Gastrocnemius medialis (tissue), 4 donors: ENCODE measurements around the gene MYO7A.

ENCODE experiments used
- CTCF ChIP-seq, 5 experiments: fragments of 450-650 bp in 3 of 5; fragments of 200-600 bp in 2 of 5; sonication (generic) in 2 of 5; IDR thresholded peaks in 4 of 5; conservative IDR thresholded peaks in 1 of 5; 1 replicate in 4 of 5; 2 replicates in 1 of 5; pipeline ENCODE4 v1.5.1; 2016 to 2019; ENCODE audit warnings: antibody characterized with exemption in 5 of 5, mild to moderate bottlenecking in 3 of 5, moderate library complexity in 3 of 5
- POLR2A ChIP-seq, 2 donors: fragments of 450-650 bp; IDR thresholded peaks; one replicate each; pipeline ENCODE4 v1.6.1; 2017; ENCODE audit warnings: antibody characterized with exemption in 2 of 2, mild to moderate bottlenecking in 2 of 2, moderate library complexity in 2 of 2

DNA sequence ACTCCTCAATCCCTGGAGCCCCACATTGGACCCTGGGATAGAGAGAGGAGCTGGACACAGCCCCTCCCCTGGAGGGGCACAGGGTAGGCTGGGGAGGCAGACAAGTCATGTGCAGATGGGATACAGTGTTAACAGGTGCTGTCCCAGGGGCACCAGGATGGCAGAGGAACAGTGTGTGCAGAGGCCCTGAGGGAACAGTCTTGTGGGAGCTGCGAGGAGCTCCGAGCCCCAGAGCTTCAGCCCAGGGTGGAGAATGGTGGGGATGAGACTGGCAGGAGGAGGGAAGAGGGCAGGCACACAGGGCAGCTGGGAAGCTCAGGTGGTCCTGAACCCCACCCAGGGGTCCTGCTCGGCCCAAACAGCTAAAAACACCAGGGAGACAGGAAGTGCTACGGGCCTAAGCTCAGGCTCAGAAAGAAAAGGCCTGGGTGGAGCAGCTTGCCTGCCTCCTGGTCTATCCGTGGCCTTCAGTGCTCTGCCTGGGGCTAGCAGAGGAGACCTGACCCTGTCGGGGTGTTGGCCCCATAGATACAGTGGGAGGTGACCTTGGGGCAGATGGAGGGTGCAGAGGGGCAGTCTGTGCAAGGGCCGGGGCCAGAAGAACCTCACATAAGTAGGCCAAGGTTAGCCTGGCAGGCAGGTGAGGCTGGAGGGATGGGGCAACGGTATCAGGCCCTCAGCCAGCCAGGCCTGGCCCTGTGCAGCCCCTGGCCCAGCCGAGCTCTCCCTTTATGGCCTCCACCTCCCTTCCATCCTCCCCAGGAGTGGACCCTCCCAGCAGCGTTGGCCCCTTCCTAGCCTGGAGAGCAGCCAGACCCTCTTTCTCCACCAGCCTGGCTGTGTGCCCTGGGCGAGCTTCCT, 45.8 kb upstream of the MYO7A start:
- TF ChIP-seq CTCF (IDR thresholded peaks at IDR 0.05 in 4 of 5, conservative IDR thresholded peaks at IDR 0.05 in 1 of 5) (no peak), POLR2A (IDR thresholded peaks at IDR 0.05) (no peak)
